PC-9 (cell line): ENCODE data around the gene USP43. TPM values are rescaled to one million over a fixed set of nuclear protein-coding genes. Genes with fewer than 3 reads are reported as not detected.

Experiments used
- BruUV-seq: library from RNA; stranded (reverse); fragments of 400-500 nt; replicated peaks from 2 replicates; lab custom pipeline; 2021; lab: Mats Ljungman, UMichigan
- CTCF ChIA-PET: fragments of 300-600 bp; sonication (Branson Sonifier 250); formaldehyde crosslinking; loops from one replicate; lab custom pipeline; 2022; ENCODE audit warnings: antibody characterized with exemption; lab: Charles Lee
- POLR2A ChIA-PET: fragments of 300-600 bp; sonication (Branson Sonifier 250); formaldehyde crosslinking; loops from one replicate; lab custom pipeline; 2022; ENCODE audit warnings: antibody characterized with exemption; ENCODE audit not compliant: unreplicated experiment; lab: Charles Lee
- DNase-seq, 2 experiments: peaks; one replicate each; pipeline versions ENCODE4 v3.0.0 to v3.0.0-alpha.2; 2015 to 2022; ENCODE audit warnings: mixed read lengths in 1 of 2
- H2AFZ ChIP-seq: fragments of 200-600 bp; sonication (generic); 2 replicates; pipeline ENCODE4 v1.8.1; 2017; ENCODE audit warnings: antibody characterized with exemption
- H3F3A ChIP-seq: fragments of 200-600 bp; sonication (generic); 2 replicates; pipeline ENCODE4 v1.8.1; 2017; ENCODE audit warnings: antibody characterized with exemption, mild to moderate bottlenecking, low read depth; ENCODE audit not compliant: insufficient read depth
- H3K27ac ChIP-seq: fragments of 200-600 bp; sonication (generic); 2 replicates; pipeline ENCODE4 v1.6.1; 2016; ENCODE audit warnings: mixed run types
- H3K27me3 ChIP-seq: fragments of 200-600 bp; sonication (generic); 2 replicates; pipeline ENCODE4 v1.6.1; 2016; ENCODE audit warnings: low read depth, mixed run types; ENCODE audit not compliant: insufficient read depth
- H3K36me3 ChIP-seq: fragments of 200-600 bp; sonication (generic); 2 replicates; pipeline ENCODE4 v1.6.1; 2016; ENCODE audit warnings: low read depth, mixed run types
- H3K4me1 ChIP-seq: fragments of 200-600 bp; sonication (generic); replicated peaks from 2 replicates; pipeline ENCODE4 v1.6.1; 2016; ENCODE audit warnings: mixed run types; ENCODE audit not compliant: insufficient read depth
- H3K4me2 ChIP-seq: fragments of 200-600 bp; sonication (generic); 2 replicates; pipeline ENCODE4 v1.6.1; 2017; ENCODE audit warnings: mixed run types
- H3K4me3 ChIP-seq: fragments of 200-600 bp; sonication (generic); 2 replicates; pipeline ENCODE4 v1.6.1; 2016; ENCODE audit warnings: mixed run types
- H3K79me2 ChIP-seq: fragments of 200-600 bp; sonication (generic); 2 replicates; pipeline ENCODE4 v1.6.1; 2017; ENCODE audit warnings: low read depth, mixed run types
- H3K9me2 ChIP-seq: fragments of 200-600 bp; sonication (generic); 2 replicates; pipeline ENCODE4 v1.8.1; 2017; ENCODE audit warnings: mild to moderate bottlenecking; ENCODE audit not compliant: insufficient read depth
- H3K9me3 ChIP-seq: fragments of 200-600 bp; sonication (generic); 2 replicates; pipeline ENCODE4 v1.8.1; 2016; ENCODE audit warnings: low read depth; ENCODE audit not compliant: insufficient read depth
- H4K20me1 ChIP-seq: fragments of 200-600 bp; sonication (generic); 2 replicates; pipeline ENCODE4 v1.8.1; 2017; ENCODE audit not compliant: insufficient read depth
- CTCF ChIP-seq: fragments of 200-600 bp; sonication (generic); conservative IDR thresholded peaks from 2 replicates; pipeline ENCODE4 v1.6.1; 2017; ENCODE audit warnings: mixed run types, antibody characterized with exemption, mild to moderate bottlenecking, moderate library complexity
- EZH2 ChIP-seq: fragments of 200-600 bp; sonication (generic); IDR thresholded peaks from 2 replicates; pipeline ENCODE4 v1.8.0; 2017; ENCODE audit warnings: antibody characterized with exemption, low read depth
- intact Hi-C: fragments of 100-400 bp; cut with micrococcal nuclease; formaldehyde crosslinking; loops from one replicate; pipeline ENCODE4 v1.10.0; 2022; ENCODE audit not compliant: unreplicated experiment
- total RNA-seq: library from RNA; stranded (reverse); gene quantifications from 2 replicates; pipeline ENCODE4 v1.2.3, GENCODE V29; 2021

The USP43 gene
- total RNA-seq, 1 experiment from 2014 or later = 16.0 TPM

- H3K9me3 ChIP-seq = no peaks in the 10 kb centered on the region
- BruUV-seq = no TSS peak
- H3K79me2 ChIP-seq = no peaks in the 10 kb centered on the region
- no peaks in the 10 kb centered on the region for H3K9me2 ChIP-seq
- no peaks in the 10 kb centered on the region for H3F3A ChIP-seq
- ChIA-PET CTCF (no interaction called here), POLR2A (no interaction called here)
- intact Hi-C loops = no loop called here
- no peak overlapping the region for H2AFZ ChIP-seq
- H3K4me3 ChIP-seq = no peak overlapping the region
- TF ChIP-seq EZH2 (no peak), CTCF (no peak)
- H4K20me1 ChIP-seq = no peaks in the 10 kb centered on the region
- no peaks in the 10 kb centered on the region for H3K36me3 ChIP-seq
- no peaks in the 10 kb centered on the region for H3K4me1 ChIP-seq
- no peaks in the 10 kb centered on the region for H3K27me3 ChIP-seq
- no peak for DNase-seq
- H3K27ac ChIP-seq = no peak overlapping the region
- H3K4me2 ChIP-seq = no peak overlapping the region
Measured at GRCh38 chr17:9715503-9716016, 70.2 kb downstream of the USP43 start.

- POLR2A ChIA-PET = interaction anchor here (0.5 to 0.6 kb wide), 2 partner anchors 43 to 1407 kb away, joined by 3 read pairs; no protein-coding TSS in a partner anchor
- Histone ChIP-seq H3K27me3 (no peaks in the 10 kb centered on the region), H3K4me1 (peaks cover 6% of the 10 kb centered on the region), H4K20me1 (no peaks in the 10 kb centered on the region), H3K4me2 (no peak overlapping the region), H3F3A (no peaks in the 10 kb centered on the region), H3K27ac (no peak overlapping the region), H3K9me2 (no peaks in the 10 kb centered on the region), H2AFZ (no peak overlapping the region), H3K9me3 (no peaks in the 10 kb centered on the region), H3K4me3 (no peak overlapping the region), H3K36me3 (no peaks in the 10 kb centered on the region), H3K79me2 (no peaks in the 10 kb centered on the region)
- no peak for DNase-seq
- BruUV-seq = no TSS peak
- CTCF ChIA-PET = no interaction called here
- intact Hi-C loops = loop anchor here (10.0 kb wide), 1 partner anchor 889 kb away; no protein-coding TSS in a partner anchor
- no peak for TF ChIP-seq EZH2
- no peak for TF ChIP-seq CTCF
Measured at GRCh38 chr17:9725575-9725974, 80.3 kb downstream of the USP43 start.

GRCh38 chr17:9726291-9726690, 81.0 kb downstream of the USP43 start:
- Histone ChIP-seq H3K4me2 (no peak overlapping the region), H3K9me3 (no peaks in the 10 kb centered on the region), H3K9me2 (no peaks in the 10 kb centered on the region), H4K20me1 (no peaks in the 10 kb centered on the region), H3K27me3 (no peaks in the 10 kb centered on the region), H3K27ac (no peak overlapping the region), H3K79me2 (no peaks in the 10 kb centered on the region), H3F3A (no peaks in the 10 kb centered on the region), H3K4me3 (no peak overlapping the region), H2AFZ (no peak overlapping the region), H3K36me3 (no peaks in the 10 kb centered on the region), H3K4me1 (peaks cover 6% of the 10 kb centered on the region)
- CTCF ChIA-PET = interaction anchor here (0.8 kb wide), 1 partner anchor 49 kb away, joined by 3 read pairs; no protein-coding TSS in a partner anchor
- POLR2A ChIA-PET = interaction anchor here (0.5 to 0.7 kb wide), 2 partner anchors 42 to 1094 kb away, joined by 3 to 4 read pairs; no protein-coding TSS in a partner anchor
- intact Hi-C loops = loop anchor here (10.0 kb wide), 1 partner anchor 889 kb away; no protein-coding TSS in a partner anchor
- TF ChIP-seq EZH2 (no peak), CTCF (no peak)
- no TSS peak for BruUV-seq
- no peak for DNase-seq
